GM21360 (cell line): Measurements from ENCODE around the gene PRTN3.
A peak's percentile ranks its signal among the peaks of the same experiment; 100 is the strongest.
"Not testable (repeated sequence)": the region's sequence is repeated elsewhere in the genome, so short reads cannot be mapped to it uniquely, and the experiment has no call there.

Experiments used
- ATAC-seq: cut with Tn5 transposase; IDR thresholded peaks from one replicate; pipeline ENCODE4 v1.9.1; 2021; ENCODE audit warnings: mild to moderate bottlenecking, moderate library complexity; ENCODE audit not compliant: unreplicated experiment

The PRTN3 gene

DNA sequence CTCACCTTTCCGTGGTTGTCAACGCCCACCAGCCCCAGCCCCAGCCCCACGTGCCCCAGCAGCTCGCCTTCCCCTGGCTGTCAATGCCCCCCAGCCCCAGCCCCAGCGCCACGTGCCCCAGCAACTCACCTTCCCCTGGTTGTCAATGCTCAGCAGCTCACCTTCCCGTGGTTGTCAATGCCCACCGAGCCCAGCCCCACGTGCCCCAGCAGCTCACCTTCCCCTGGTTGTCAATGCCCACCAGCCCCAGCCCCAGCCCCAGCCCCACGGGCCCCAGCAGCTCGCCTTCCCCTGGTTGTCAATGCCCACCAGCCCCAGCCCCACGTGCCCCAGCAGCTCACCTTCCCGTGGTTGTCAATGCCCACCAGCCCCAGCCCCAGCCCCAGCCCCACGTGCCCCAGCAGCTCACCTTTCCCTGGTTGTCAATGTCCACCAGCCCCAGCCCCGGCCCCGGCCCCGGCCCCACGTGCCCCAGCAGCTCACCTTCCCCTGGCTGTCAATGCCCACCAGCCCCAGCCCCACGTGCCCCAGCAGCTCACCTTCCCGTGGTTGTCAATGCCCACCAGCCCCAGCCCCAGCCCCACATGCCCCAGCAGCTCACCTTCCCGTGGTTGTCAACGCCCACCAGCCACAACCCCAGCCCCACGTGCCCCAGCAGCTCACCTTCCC, 37.3 kb downstream of the PRTN3 start:
- not testable (repeated sequence) for ATAC-seq

DNA sequence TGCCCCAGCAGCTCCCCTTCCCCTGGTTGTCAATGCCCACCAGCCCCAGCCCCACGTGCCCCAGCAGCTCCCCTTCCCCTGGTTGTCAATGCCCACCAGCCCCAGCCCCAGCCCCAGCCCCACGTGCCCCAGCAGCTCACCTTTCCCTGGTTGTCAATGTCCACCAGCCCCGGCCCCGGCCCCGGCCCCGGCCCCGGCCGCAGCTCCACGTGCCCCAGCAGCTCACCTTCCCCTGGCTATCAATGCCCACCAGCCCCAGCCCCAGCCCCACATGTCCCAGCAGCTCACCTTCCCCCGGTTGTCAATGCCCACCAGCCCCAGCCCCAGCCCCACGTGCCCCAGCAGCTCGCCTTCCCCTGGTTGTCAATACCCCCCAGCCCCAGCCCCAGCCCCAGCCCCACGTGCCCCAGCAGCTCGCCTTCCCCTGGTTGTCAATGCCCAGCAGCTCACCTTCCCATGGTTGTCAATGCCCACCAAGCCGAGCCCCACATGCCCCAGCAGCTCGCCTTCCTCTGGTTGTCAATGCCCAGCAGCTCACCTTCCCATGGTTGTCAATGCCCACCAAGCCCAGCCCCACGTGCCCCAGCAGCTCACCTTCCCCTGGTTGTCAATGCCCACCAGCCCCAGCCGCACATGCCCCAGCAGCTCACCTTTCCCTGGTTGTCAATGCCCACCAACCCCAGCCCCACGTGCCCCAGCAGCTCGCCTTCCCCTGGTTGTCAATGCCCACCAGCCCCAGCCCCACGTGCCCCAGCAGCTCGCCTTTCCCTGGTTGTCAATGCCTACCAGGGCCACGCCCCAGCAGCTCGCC, 38.2 kb downstream of the PRTN3 start:
- ATAC-seq, result not testable (repeated sequence)

DNA sequence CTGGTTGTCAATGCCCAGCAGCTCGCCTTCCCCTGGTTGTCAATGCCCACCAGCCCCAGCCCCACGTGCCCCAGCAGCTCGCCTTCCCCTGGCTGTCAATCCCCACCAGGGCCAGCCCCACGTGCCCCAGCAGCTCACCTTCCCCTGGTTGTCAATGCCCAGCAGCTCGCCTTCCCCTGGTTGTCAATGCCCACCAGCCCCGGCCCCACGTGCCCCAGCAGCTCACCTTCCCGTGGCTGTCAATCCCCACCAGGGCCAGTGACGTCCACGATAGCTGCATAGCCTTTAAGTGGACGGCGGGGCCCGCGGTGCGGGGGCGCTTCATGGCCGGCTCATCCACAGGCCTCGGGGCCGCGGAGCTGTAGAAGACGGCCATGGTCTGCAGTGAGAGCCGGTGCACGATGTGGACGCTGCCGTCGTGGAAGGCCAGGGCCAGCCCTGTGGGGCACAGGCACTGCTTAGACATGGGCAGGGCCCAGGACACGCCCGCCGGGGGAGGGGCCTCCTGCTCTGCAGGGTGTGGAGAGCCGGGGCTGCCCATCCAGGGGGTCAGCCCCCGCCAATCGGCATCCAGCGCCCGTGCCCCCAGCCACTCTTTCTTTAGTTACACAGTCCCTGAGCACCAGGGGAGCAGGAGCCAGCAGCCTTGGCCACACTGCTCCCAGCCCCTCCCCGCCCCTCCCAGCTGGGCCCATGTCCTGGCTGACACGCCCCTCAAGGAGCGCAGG, 39.1 kb downstream of the PRTN3 start:
- no peak for ATAC-seq

DNA sequence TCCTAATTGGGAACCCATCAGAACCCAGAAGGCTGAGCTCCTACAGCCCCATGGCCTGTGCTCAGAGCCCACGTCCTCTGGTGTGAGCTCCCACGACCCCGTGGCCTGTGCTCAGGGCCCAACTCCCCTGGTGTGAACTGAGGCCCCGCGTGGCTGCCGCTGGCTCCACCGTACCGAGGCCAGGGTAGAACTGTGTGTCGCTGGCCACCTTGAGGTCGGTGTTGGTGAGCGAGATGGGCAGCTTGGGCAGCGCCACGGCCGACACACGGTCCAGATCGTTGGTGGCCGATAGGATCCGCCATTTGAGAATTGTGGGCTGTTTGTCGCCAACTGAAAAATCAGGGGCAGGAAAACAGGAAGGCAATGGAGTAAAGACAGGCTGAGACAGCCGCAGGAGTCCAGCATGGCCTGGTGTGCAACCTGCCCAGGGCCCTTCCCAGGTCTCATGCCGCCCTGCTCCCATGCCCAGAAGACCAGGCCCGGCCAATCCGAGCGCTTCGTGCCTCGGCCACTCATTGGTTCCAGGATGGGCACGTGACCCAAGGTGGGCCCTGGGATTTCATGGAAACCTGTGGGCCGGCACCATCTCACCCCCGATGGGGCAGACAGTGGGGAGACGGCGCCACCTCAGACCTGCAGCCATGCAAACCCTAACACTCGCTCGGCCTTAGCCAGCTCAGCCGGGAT, 40.7 kb downstream of the PRTN3 start:
- no peak for ATAC-seq

DNA sequence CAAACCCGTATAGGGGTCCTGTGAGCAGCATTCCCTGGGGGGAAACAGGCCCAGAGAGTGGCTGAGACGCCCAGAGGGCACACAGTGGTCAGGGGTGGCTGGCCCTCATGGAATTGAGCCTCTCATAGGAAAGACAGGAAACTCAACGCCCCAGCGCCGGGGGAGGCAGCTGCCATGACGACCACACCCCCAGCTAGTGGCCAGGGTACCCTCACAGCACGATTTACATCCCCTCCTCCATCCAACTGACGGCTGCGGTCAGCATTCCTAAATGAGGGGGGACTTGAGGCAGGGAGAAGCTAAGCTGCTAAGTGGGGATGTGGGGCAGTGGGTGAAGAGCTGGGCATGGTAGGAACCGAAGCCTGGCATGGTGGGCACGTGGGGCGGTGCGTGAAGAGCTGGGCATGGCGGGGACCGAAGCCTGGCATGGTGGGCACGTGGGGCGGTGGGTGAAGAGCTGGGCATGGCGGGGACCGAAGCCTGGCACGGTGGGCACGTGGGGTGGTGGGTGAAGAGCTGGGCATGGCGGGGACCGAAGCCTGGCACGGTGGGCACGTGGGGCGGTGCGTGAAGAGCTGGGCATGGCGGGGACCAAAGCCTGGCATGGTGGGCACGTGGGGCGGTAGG, 42.2 kb downstream of the PRTN3 start:
- no peak for ATAC-seq

DNA sequence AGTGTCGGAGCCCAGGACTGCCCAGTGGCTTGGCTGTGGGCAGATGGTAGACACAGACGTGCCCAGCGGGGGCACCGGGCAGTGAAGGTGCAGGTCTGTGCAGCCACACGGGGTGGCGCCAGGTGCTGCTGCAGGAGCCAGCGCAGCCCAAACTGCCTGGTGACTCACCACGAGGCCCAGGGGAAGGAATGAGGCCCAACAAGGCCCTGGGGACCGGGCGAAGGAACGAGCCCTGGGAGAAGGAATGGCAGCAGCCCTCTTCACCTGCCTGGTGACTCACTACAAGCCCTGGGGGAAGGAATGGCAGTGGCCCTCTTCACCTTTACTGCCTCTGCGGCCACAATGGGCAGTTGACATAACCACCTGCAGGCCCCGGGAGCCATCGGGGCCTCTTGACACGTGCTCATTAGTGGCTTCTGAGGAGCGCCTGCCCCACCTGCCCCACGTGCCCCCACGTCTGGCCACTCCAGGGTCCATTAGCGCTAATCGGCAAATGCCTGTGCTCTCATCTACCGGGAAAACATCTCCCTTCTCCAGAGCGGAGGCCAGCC, 42.9 kb downstream of the PRTN3 start:
- ATAC-seq, result no peak

DNA sequence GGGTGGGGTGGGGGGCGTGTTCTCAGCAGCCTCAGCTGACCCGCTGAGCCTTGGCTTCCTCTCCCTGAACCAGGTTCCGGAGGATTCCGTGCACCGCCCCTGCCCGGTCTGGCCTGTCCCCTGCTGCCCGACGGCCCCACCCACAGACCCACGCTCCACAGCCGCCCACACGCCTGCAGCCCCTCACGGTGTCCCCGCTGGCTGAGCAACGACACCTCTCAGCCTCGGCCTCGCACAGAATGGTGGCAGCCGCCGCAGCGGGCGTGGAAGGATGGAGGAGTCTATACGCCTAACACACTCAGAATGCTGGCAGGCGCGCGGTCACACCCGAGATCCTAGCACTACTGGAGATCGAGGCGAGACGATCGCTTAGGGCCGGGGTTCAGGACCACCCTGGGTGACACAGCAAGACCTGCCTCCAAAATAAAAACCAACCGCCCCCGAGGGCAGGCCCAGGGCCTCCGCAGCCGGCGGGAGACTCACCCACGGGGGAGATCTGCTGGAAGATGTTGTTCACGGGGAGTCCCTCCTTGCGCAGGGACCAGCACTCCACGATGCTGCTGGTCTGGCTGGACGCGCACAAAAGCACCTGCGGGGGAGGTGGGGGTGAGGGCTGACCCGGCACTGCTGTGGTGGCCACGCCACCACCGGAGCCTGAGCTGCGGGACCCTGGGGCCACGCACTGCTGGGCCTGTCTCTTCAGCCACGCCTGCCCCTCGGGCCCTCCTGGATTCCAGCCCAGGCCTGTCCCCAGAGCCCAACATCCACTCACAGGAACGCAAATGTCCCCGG, 43.8 kb downstream of the PRTN3 start:
- ATAC-seq, result no peak

DNA sequence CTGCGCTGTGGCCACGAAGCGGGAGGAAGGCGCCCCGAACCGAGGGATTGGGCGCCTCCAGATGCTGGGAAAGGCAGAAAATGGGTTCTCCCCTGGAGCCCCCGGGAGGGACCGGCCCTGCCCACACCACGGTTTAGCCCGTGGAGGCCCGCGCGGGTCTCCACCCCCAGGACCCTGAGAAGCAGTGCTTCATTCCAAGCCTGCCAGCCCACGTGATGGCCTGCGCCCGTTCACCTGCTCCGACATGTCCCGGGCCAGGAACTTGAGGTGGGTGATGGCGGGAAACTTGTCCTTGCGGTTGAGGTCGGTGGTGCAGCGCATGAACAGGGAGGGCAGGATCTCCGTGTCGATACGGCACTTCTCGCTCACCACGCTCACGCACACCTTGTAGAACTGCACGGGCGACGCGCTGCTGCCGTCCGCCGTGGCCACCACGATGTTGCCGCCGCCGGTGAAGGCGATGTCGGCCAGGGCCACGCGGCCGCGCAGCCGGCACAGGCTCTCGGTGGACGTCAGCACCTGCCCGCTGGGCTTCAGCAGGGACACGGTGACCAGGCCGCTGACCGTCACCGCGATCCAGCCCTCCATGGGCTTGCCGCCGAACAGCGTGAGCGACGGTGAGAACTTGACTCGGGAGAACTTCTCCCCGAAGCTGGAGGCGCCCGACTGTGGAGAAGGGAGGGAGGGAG, 44.9 kb downstream of the PRTN3 start:
- ATAC-seq, result no peak

DNA sequence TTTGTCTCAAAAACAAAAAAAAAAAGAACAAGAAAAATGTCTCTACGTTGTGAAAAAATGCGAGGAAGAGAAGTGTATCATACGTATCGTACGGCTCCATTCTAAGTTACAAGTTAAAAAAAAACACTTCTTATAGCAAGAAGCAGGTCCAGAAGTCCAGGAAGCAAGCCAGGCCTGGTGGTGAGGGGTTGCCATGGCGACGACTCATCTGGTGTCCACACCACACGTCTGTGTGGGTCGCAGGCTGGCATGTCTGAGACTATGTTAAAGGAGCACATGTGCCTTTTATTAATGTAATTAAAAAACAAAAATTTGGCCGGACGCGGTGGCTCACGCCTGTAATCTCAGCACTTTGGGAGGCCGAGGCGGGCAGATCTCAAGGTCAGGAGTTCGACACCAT, 46.3 kb downstream of the PRTN3 start:
- no peak for ATAC-seq

DNA sequence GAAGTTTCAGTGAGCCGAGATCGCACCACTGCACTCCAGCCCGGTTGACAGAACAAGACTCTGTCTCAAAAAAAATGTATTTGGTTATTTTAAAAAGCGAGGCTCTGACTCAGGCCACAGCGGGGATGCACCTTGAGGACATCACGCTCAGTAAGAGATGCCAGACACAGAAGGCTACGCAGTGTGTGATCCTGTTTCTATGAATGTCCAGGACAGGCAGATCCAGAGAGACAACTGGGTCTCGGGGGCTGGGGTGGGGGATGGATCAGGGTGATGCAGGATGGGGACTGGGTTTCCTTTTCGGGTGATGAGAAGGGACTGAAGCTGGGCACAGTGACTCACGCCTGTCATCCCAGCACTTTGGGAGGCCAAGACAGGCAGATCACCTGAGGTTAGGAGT, 46.8 kb downstream of the PRTN3 start:
- ATAC-seq, result no peak

DNA sequence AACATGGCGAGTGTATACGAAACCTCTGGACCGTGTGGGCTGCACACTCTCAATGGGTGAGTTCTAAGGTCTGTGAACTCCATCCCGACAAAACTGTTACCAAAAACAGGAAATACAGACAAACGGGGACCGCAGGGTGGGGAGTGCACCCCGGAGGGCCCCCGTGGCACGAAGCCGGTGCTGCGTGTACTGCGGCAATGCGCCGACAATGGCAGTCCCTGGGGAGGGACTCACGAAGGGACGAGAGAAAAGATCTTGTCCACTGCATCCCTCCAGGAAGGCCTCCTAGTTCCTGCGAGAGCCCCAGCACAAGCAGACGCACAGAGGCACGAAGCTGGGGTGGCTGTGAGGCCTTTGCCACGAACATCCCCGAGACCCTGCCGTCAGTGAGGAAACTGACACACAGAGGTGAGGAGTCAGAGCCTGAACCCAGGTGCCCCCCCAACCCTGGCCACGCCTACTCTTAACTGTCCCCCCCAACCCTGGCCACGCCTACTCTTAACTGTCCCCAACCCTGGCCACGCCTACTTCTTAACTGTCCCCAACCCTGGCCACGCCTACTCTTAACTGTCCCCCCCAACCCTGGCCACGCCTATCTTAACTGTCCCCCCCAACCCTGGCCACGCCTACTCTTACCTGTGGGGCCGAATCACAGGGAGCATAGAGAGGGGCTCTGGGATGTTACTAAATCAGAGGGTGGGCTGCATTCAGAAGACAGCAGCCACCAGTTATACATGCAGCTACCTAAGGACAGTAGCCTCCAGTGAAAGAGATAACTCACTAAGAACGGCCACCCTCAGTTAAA, 48.0 kb downstream of the PRTN3 start:
- ATAC-seq, result no peak

DNA sequence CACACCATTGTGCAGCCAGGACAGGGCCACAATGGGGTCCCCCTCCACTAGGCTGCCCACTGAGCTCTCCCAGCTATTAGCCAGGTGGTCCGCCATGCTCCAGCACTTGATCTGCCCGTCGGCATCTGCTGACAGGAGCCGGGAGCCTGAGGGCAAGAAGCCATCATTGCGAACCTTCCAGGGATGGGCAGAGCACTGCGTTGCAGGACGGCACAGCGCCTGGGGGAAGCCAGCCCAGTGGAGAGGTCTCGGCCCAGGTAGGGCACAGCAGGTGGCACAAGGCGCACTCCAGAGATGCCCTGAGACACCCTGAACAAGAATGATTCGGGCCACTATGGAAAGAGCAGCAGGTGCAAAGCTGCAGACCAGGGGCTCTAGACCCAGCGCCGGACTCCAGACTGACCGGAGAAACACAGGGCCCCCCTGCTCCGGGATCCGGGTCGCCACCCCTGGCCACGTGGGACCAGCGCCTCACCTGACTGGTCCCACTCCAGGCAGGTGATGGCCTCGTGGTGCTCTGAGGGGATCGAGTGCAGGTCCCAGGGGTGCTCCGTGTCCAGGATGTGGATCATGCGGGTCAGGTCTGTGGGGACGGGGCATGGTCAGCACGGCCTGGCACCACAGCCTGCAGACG, 49.0 kb downstream of the PRTN3 start:
- ATAC-seq, result no peak

DNA sequence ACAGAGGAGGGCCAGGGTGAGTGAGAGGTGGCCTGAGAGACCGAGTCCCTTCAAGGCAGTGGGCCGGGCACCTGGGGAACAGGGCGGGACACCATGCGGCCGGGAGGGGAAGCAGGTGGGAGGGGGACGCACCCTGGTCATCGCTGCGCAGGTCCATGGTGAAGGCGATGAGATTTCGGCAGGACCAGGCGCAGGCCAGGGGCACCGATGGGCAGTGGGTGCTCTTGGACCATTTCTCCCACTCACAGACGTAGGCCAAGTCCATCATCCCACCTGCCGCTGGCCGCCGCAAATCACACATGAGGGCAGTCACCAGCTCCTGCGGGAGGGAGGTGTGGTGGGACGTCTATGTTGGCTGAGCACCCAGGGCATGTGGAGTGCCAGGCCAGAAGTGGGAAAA, 50.0 kb downstream of the PRTN3 start:
- ATAC-seq, result no peak

DNA sequence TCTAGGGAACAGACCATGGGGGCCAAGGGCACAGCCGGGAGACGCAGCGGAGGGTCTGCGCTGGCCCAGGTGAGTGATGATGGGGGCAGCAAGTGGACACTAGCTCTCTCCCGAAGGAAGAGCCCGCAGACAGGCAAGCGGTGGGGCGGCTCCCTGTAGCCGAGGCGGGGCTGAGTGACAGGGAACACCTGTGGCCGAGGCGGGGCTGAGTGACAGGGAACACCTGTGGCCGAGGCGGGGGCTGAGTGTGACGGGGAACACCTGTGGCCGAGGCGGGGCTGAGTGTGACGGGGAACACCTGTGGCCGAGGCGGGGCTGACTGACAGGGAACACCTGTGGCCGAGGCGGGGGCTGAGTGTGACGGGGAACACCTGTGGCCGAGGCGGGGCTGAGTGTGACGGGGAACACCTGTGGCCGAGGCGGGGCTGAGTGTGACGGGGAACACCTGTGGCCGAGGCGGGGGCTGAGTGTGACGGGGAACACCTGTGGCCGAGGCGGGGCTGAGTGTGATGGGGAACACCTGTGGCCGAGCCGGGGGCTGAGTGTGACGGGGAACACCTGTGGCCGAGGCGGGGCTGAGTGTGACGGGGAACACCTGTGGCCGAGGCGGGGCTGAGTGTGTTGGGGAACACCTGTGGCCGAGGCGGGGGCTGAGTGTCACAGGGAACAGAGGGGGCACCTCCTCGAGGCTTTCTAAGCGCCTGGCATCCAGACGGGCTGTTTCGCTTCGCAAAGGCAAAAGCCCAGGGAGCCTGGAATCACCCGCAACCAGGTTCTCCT, 50.8 kb downstream of the PRTN3 start:
- not testable (repeated sequence) for ATAC-seq

DNA sequence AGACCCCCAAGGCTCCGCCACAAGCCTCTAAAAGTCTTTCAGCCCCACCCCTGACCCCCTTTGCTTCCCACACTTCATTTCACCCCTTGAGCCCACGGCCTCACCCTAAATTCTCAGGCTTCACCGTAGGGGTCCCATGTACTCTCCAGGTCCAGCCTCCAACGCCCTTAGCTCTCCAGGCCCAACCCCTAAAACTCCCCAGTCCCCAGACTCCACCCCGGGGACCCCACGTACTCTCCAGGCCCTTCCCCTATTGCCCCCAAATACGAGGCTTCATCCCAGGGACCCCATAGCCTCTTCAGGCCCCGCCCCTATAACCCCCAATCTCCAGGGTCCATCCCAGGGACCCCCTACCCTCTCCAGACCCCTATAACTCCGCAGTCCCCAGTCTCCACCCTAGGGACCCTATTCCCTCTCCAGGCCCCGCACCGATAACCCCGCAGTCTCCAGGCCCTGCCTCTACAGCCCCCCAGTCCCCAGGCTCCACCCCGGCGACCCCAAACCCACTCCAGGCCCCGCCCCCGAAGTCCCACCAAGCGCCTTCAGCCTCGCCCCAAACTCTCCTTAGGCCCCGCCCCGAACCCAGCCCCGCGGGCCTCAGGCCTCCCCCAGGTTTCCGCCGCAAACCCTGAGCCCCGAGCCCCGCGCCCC, 51.6 kb downstream of the PRTN3 start:
- no peak for ATAC-seq

DNA sequence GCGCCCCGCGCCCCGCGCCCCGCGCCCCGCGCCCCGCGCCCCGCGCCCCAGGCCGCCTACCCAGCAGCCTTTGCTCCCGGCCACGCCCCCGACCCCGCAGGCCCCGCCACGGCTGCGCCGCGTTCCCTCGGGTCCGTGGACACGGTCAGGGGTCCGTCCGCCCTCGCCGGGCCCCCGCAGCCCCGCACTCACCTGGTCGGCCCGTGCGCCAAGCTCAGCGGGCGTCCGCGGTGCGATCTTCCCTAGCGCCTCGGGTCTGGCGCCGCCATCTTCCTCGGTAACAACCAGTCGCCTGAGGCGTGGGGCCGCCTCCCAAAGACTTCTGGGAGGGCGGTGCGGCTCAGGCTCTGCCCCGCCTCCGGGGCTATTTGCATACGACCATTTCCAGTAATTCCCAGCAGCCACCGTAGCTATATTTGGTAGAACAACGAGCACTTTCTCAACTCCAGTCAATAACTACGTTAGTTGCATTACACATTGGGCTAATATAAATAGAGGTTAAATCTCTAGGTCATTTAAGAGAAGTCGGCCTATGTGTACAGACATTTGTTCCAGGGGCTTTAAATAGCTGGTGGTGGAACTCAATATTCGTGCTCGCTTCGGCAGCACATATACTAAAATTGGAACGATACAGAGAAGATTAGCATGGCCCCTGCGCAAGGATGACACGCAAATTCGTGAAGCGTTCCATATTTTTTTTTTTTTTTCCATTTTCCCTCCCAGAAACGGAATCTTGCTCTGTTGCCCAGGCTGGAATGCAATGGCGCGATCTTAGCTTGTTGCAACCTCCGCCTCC, 52.3 kb downstream of the PRTN3 start, which contains the start of the genes MED16 and RNU6-9:
MED16 (minus strand) TSS at position 294 of the 796 bp plus-strand sequence. CDS start 2,056 bp downstream, outside the sequence.
RNU6-9 (plus strand) TSS at position 591 of the 796 bp plus-strand sequence.
- peak; percentile 73 for ATAC-seq
